Jurkat, Clone E6-1 (cell line): ENCODE results near the gene RAF1. TPM values are rescaled to one million over a fixed set of nuclear protein-coding genes. Genes with fewer than 3 reads are reported as not detected.
"Not testable (repeated sequence)": the region's sequence is repeated elsewhere in the genome, so short reads cannot be mapped to it uniquely, and the experiment has no call there.

ENCODE experiments used
- DNase-seq: peaks from one replicate; pipeline ENCODE4 v3.0.0-alpha.2; 2011; ENCODE audit warnings: low read depth, low spot score
- H3K4me3 ChIP-seq: 2 replicates; pipeline ENCODE4 v1.5.1; 2011; ENCODE audit warnings: mild to moderate bottlenecking, low read length, control low read depth, moderate library complexity
- polyA plus RNA-seq: library from polyadenylated mRNA; unstranded; fragments of >200 nt; gene quantifications from one replicate; pipeline ENCODE4 v1.2.1, GENCODE V29; 2012; ENCODE audit warnings: missing spikeins; ENCODE audit not compliant: insufficient read length, insufficient read depth

Gene RAF1
- polyA plus RNA-seq: 73.8 TPM

GRCh38 chr3:12663936-12664908, at the start of gene RAF1:
RAF1 (minus strand) TSS chr3:12664117; CDS start chr3:12618721, 45,396 bp downstream.
- DNase-seq: peak; percentile 97
- H3K4me3 ChIP-seq: peak within 1 kb of the TSS; percentile 67

GRCh38 chr3:12710062-12710461, 46.1 kb upstream of the RAF1 start:
- no peak overlapping the region for H3K4me3 ChIP-seq
- DNase-seq: no peak

GRCh38 chr3:12709334-12709733, 45.4 kb upstream of the RAF1 start:
- H3K4me3 ChIP-seq: no peak overlapping the region
- no peak for DNase-seq

GRCh38 chr3:12708584-12709192, 44.8 kb upstream of the RAF1 start:
- H3K4me3 ChIP-seq: no peak overlapping the region
- DNase-seq: no peak

GRCh38 chr3:12707449-12707848, 43.5 kb upstream of the RAF1 start:
- DNase-seq: no peak
- H3K4me3 ChIP-seq: no peak overlapping the region

- no peak overlapping the region for H3K4me3 ChIP-seq
- DNase-seq: peak; percentile 72
Measured at GRCh38 chr3:12706504-12707253, 42.8 kb upstream of the RAF1 start.

- DNase-seq: no peak
- H3K4me3 ChIP-seq: no peak overlapping the region
Measured at GRCh38 chr3:12705981-12706380, 42.1 kb upstream of the RAF1 start.

GRCh38 chr3:12705374-12705926, 41.5 kb upstream of the RAF1 start:
- no peak for DNase-seq
- H3K4me3 ChIP-seq: no peak overlapping the region

- DNase-seq: no peak
- H3K4me3 ChIP-seq: no peak overlapping the region
Measured at GRCh38 chr3:12702501-12702900, 38.6 kb upstream of the RAF1 start.

GRCh38 chr3:12701601-12702000, 37.7 kb upstream of the RAF1 start:
- H3K4me3 ChIP-seq: not testable (repeated sequence)

GRCh38 chr3:12700800-12701199, 36.9 kb upstream of the RAF1 start:
- H3K4me3 ChIP-seq: no peak overlapping the region
- no peak for DNase-seq

More at GRCh38 chr3:12701601-12702000, 37.7 kb upstream of the RAF1 start:
- not testable (repeated sequence) for DNase-seq

- no peak overlapping the region for H3K4me3 ChIP-seq
- no peak for DNase-seq
Measured at GRCh38 chr3:12695916-12696315, 32.0 kb upstream of the RAF1 start.

GRCh38 chr3:12695112-12695511, 31.2 kb upstream of the RAF1 start:
- no peak overlapping the region for H3K4me3 ChIP-seq
- no peak for DNase-seq

- no peak overlapping the region for H3K4me3 ChIP-seq
- DNase-seq: no peak
Measured at GRCh38 chr3:12692444-12692843, 28.5 kb upstream of the RAF1 start.

- H3K4me3 ChIP-seq: no peak overlapping the region
- DNase-seq: no peak
Measured at GRCh38 chr3:12689997-12690711, 26.2 kb upstream of the RAF1 start.

GRCh38 chr3:12687948-12688347, 24.0 kb upstream of the RAF1 start:
- H3K4me3 ChIP-seq: no peak overlapping the region
- DNase-seq: no peak

GRCh38 chr3:12686096-12686495, 22.2 kb upstream of the RAF1 start:
- no peak overlapping the region for H3K4me3 ChIP-seq
- no peak for DNase-seq

GRCh38 chr3:12681943-12682390, 18.1 kb upstream of the RAF1 start:
- DNase-seq: no peak
- H3K4me3 ChIP-seq: no peak overlapping the region
